CD4-positive, alpha-beta memory T cell (primary cell): Measurements from ENCODE around the gene SCP2. TPM values are rescaled to one million over a fixed set of nuclear protein-coding genes. Genes with fewer than 3 reads are reported as not detected.

Experiments
- CTCF ChIA-PET: fragments of 350-600 bp; sonication (Branson Sonifier 250); formaldehyde crosslinking; loops from one replicate; lab custom pipeline; 2021; ENCODE audit warnings: inconsistent platforms; ENCODE audit not compliant: partially characterized antibody; lab: Charles Lee
- POLR2A ChIA-PET: fragments of 350-600 bp; sonication (Branson Sonifier 250); formaldehyde crosslinking; loops from one replicate; lab custom pipeline; 2021; ENCODE audit not compliant: partially characterized antibody; lab: Charles Lee
- DNase-seq, 5 donors: peaks; one replicate each; pipeline versions ENCODE4 v3.0.0 to v3.0.0-alpha.2; 2020 to 2022; ENCODE audit warnings: mixed read lengths in 1 of 5
- H3K27ac ChIP-seq: one replicate; pipeline ENCODE4 v1.7.0; 2013; ENCODE audit warnings: low read depth, low read length
- H3K27me3 ChIP-seq: 2 replicates; pipeline ENCODE4 v1.7.0; 2013; ENCODE audit warnings: mild to moderate bottlenecking, low read length, moderate library complexity; ENCODE audit not compliant: insufficient read depth
- H3K36me3 ChIP-seq: 2 replicates; pipeline ENCODE4 v1.7.0; 2013; ENCODE audit warnings: mild to moderate bottlenecking, low read length, moderate library complexity; ENCODE audit not compliant: insufficient read depth
- H3K4me1 ChIP-seq: 2 replicates; pipeline ENCODE4 v1.7.0; 2013; ENCODE audit warnings: mild to moderate bottlenecking, low read length, moderate library complexity; ENCODE audit not compliant: insufficient read depth
- H3K4me3 ChIP-seq, 2 donors: one replicate each; pipeline ENCODE4 v1.7.0; 2013; ENCODE audit warnings: low read length in 2 of 2, mild to moderate bottlenecking in 1 of 2
- H3K9me3 ChIP-seq, 2 donors: one replicate each; pipeline ENCODE4 v1.7.0; 2013; ENCODE audit warnings: low read length in 2 of 2, control low read depth in 1 of 2; ENCODE audit not compliant: control insufficient read depth in 1 of 2
- H3K27ac Mint-ChIP-seq, 7 donors: one replicate each; pipeline ENCODE4 v1.8.0; 2020 to 2021; ENCODE audit warnings: mixed read lengths in 7 of 7, mild to moderate bottlenecking in 6 of 7, inconsistent platforms in 3 of 7, moderate library complexity in 3 of 7
- H3K27me3 Mint-ChIP-seq, 2 donors: one replicate each; pipeline ENCODE4 v1.8.0; 2020 to 2021; ENCODE audit warnings: mixed read lengths in 2 of 2
- H3K36me3 Mint-ChIP-seq, 2 donors: one replicate each; pipeline ENCODE4 v1.8.0; 2020 to 2021; ENCODE audit warnings: mixed read lengths in 2 of 2, inconsistent platforms in 1 of 2, mild to moderate bottlenecking in 1 of 2
- H3K4me1 Mint-ChIP-seq, 4 donors: one replicate each; pipeline ENCODE4 v1.8.0; 2020 to 2021; ENCODE audit warnings: mixed read lengths in 4 of 4, mild to moderate bottlenecking in 1 of 4
- H3K4me3 Mint-ChIP-seq, 8 donors: one replicate each; pipeline ENCODE4 v1.8.0; 2020 to 2021; ENCODE audit warnings: mixed read lengths in 8 of 8, mild to moderate bottlenecking in 7 of 8, moderate library complexity in 6 of 8, inconsistent platforms in 3 of 8
- H3K9me3 Mint-ChIP-seq, 8 donors: one replicate each; pipeline ENCODE4 v1.8.0; 2020 to 2021; ENCODE audit warnings: mixed read lengths in 8 of 8, mild to moderate bottlenecking in 5 of 8, inconsistent platforms in 3 of 8, moderate library complexity in 1 of 8
- intact Hi-C: fragments of 100-400 bp; cut with micrococcal nuclease; formaldehyde crosslinking; loops from one replicate; pipeline ENCODE4 v1.15.1; 2023
- polyA plus RNA-seq, 2 donors: library from polyadenylated mRNA; unstranded; fragments of 300-500 nt; fragmentation: Illumina TruSeq; gene quantifications; one replicate each; pipeline ENCODE4 v1.2.3, GENCODE V29; 2021
- total RNA-seq, 2 experiments: library from RNA; stranded (reverse); gene quantifications; one replicate each; pipeline ENCODE4 v1.2.3, GENCODE V29; 2021

Gene SCP2
- total and polyA plus RNA-seq, 4 experiments from 2014 or later = 49.7 to 260 (median 98.8) TPM

DNA sequence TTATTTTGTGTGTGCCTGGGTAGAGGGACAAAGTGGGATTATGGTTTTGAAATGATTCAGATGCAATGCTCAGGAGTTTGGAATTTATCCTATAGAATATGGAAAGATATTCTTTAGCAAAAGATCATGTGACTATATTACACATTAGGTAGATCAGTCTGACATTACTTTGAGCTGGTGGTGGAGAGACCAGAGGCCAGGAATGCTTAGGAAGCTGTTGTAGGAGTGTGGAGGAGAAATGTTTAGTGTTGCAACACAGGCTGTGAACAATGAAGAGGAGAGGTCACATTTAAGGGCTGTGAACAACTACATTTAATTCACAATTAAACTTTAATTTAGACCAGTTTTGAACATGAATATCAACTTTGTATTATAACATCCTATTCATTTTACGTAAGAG is 89.6 kb downstream of the SCP2 start:
- peak overlapping the region in 5 of 8 donors; percentile 37 to 98 (median 91) for H3K4me3 Mint-ChIP-seq
- peaks cover 29 to 40% (median 31%) of the 10 kb centered on the region in 4 donors for H3K4me1 Mint-ChIP-seq
- H3K27ac ChIP-seq = no peak overlapping the region
- H3K4me3 ChIP-seq = no peak overlapping the region
- H3K36me3 Mint-ChIP-seq = peaks cover 4 to 19% of the 10 kb centered on the region in 2 donors
- H3K27me3 Mint-ChIP-seq = no peaks in the 10 kb centered on the region
- peaks cover 0 to 2% (median 0%) of the 10 kb centered on the region in 8 donors for H3K9me3 Mint-ChIP-seq
- POLR2A ChIA-PET = no interaction called here
- H3K9me3 ChIP-seq = no peaks in the 10 kb centered on the region
- H3K36me3 ChIP-seq = no peaks in the 10 kb centered on the region
- no peaks in the 10 kb centered on the region for H3K27me3 ChIP-seq
- peaks cover 24% of the 10 kb centered on the region for H3K4me1 ChIP-seq
- intact Hi-C loops = loop anchor here (10.0 kb wide), 1 partner anchor 92 kb away; the partner anchor contains the start of genes ECHDC2 and SCP2
- H3K27ac Mint-ChIP-seq = peak overlapping the region in 1 of 7 donors; percentile 2
- CTCF ChIA-PET = no interaction called here
- no peak for DNase-seq

DNA sequence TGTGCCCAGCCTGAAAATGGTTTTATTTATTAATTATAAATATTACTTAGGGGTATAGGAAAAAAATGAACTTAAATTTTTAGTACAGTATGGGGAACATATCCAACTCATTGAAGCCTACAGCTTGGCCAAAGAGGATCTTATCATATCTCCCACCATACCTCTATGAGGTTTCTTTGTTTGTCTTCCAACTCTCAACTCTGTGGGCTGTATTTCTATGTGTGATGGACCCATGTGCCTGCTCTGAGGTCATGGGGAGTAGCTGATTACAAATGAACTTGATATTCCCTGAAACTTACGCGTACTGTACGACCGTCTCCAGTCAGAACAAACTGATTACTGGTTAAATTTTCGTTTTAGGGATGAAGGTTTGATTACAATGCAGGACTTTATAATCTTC is 93.5 kb downstream of the SCP2 start:
- Mint-ChIP-seq H3K27me3 (no peaks in the 10 kb centered on the region), H3K4me1 (peaks cover 25 to 35% (median 31%) of the 10 kb centered on the region in 4 donors), H3K36me3 (peaks cover 4 to 22% of the 10 kb centered on the region in 2 donors), H3K9me3 (no peaks in the 10 kb centered on the region), H3K4me3 (no peak overlapping the region), H3K27ac (no peak overlapping the region)
- Histone ChIP-seq H3K36me3 (no peaks in the 10 kb centered on the region), H3K27ac (no peak overlapping the region), H3K4me3 (no peak overlapping the region), H3K27me3 (no peaks in the 10 kb centered on the region), H3K4me1 (peaks cover 13% of the 10 kb centered on the region), H3K9me3 (no peaks in the 10 kb centered on the region)
- CTCF ChIA-PET = interaction anchor here (0.6 kb wide), 1 partner anchor 722 kb away, joined by 3 read pairs; no protein-coding TSS in a partner anchor
- intact Hi-C loops = no loop called here
- DNase-seq = no peak
- POLR2A ChIA-PET = no interaction called here

- POLR2A ChIA-PET = no interaction called here
- intact Hi-C loops = no loop called here
- H3K27me3 Mint-ChIP-seq = no peaks in the 10 kb centered on the region
- peaks cover 11 to 21% (median 20%) of the 10 kb centered on the region in 4 donors for H3K4me1 Mint-ChIP-seq
- H3K4me3 Mint-ChIP-seq = no peak overlapping the region
- no peaks in the 10 kb centered on the region for H3K27me3 ChIP-seq
- H3K36me3 Mint-ChIP-seq = peaks cover 4 to 18% of the 10 kb centered on the region in 2 donors
- no peaks in the 10 kb centered on the region for H3K9me3 Mint-ChIP-seq
- H3K27ac ChIP-seq = no peak overlapping the region
- no peak overlapping the region for H3K4me3 ChIP-seq
- H3K9me3 ChIP-seq = no peaks in the 10 kb centered on the region
- H3K4me1 ChIP-seq = no peaks in the 10 kb centered on the region
- no peak for DNase-seq
- no peaks in the 10 kb centered on the region for H3K36me3 ChIP-seq
- CTCF ChIA-PET = no interaction called here
- no peak overlapping the region for H3K27ac Mint-ChIP-seq
Measured at GRCh38 chr1:53022179-53022578, 95.1 kb downstream of the SCP2 start.

- H3K27ac Mint-ChIP-seq = no peak overlapping the region
- intact Hi-C loops = no loop called here
- no peak for DNase-seq
- no peak overlapping the region for H3K4me3 Mint-ChIP-seq
- peaks cover 10 to 21% of the 10 kb centered on the region in 2 donors for H3K36me3 Mint-ChIP-seq
- ChIA-PET CTCF (no interaction called here), POLR2A (no interaction called here)
- H3K4me3 ChIP-seq = no peak overlapping the region
- no peaks in the 10 kb centered on the region for H3K9me3 ChIP-seq
- H3K27me3 ChIP-seq = no peaks in the 10 kb centered on the region
- no peaks in the 10 kb centered on the region for H3K36me3 ChIP-seq
- no peak overlapping the region for H3K27ac ChIP-seq
- H3K9me3 Mint-ChIP-seq = no peaks in the 10 kb centered on the region
- no peaks in the 10 kb centered on the region for H3K4me1 ChIP-seq
- peaks cover 11 to 19% (median 18%) of the 10 kb centered on the region in 4 donors for H3K4me1 Mint-ChIP-seq
- H3K27me3 Mint-ChIP-seq = no peaks in the 10 kb centered on the region
Measured at GRCh38 chr1:53023546-53023945, 96.5 kb downstream of the SCP2 start.

GRCh38 chr1:53024117-53024516 is 97.0 kb downstream of the SCP2 start:
- intact Hi-C loops = no loop called here
- Histone ChIP-seq H3K9me3 (no peaks in the 10 kb centered on the region), H3K4me3 (no peak overlapping the region), H3K36me3 (no peaks in the 10 kb centered on the region), H3K27me3 (no peaks in the 10 kb centered on the region), H3K27ac (no peak overlapping the region), H3K4me1 (no peaks in the 10 kb centered on the region)
- no peak overlapping the region for H3K27ac Mint-ChIP-seq
- POLR2A ChIA-PET = no interaction called here
- CTCF ChIA-PET = no interaction called here
- DNase-seq = no peak
- no peaks in the 10 kb centered on the region for H3K9me3 Mint-ChIP-seq
- peaks cover 7 to 19% (median 17%) of the 10 kb centered on the region in 4 donors for H3K4me1 Mint-ChIP-seq
- H3K27me3 Mint-ChIP-seq = no peaks in the 10 kb centered on the region
- peaks cover 11 to 21% of the 10 kb centered on the region in 2 donors for H3K36me3 Mint-ChIP-seq
- H3K4me3 Mint-ChIP-seq = no peak overlapping the region

DNA sequence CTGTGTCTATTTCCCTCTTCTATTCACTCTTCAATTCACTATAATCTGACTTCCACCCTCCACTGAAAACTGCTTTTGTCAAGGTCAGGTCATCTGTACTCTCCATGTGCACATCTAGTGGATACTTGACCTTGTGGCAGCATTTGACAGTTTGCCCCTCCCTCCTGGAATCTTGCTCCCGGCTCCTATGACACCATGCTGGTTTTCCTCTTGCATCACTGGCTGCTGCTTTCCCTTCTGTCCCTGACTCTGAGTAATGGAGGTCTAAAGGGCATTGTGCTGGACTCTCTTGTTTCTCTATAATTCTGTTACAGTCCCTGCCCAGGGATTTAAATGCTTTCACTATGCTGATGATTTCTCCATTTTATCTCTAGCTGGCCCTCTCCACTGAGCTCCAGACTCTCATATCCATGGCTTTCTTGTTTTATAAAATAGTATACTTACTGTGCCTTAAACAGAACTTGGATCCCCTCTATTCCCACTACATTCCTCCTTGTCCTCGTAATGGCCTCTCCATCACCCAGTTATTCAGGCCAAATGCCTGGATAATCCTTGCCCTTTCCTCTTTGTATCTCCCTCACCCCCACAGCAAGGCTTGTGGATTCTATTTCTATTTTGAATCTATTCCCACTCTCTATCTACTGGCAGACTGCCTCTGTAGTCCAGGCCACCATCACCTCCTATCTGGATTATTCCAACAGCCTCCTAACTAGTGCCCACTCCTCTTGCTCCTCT is 98.1 kb downstream of the SCP2 start:
- no peaks in the 10 kb centered on the region for H3K9me3 Mint-ChIP-seq
- intact Hi-C loops = no loop called here
- H3K4me3 Mint-ChIP-seq = no peak overlapping the region
- H3K27ac Mint-ChIP-seq = no peak overlapping the region
- CTCF ChIA-PET = no interaction called here
- H3K27me3 Mint-ChIP-seq = no peaks in the 10 kb centered on the region
- no peaks in the 10 kb centered on the region for H3K9me3 ChIP-seq
- no peak overlapping the region for H3K27ac ChIP-seq
- POLR2A ChIA-PET = no interaction called here
- H3K36me3 Mint-ChIP-seq = peaks cover 12 to 22% of the 10 kb centered on the region in 2 donors
- no peak overlapping the region for H3K4me3 ChIP-seq
- H3K36me3 ChIP-seq = peaks cover 3% of the 10 kb centered on the region
- H3K27me3 ChIP-seq = no peaks in the 10 kb centered on the region
- no peaks in the 10 kb centered on the region for H3K4me1 ChIP-seq
- DNase-seq = no peak
- H3K4me1 Mint-ChIP-seq = peaks cover 7 to 14% (median 13%) of the 10 kb centered on the region in 4 donors

GRCh38 chr1:53025769-53026112 is 98.7 kb downstream of the SCP2 start:
- Mint-ChIP-seq H3K27me3 (no peaks in the 10 kb centered on the region), H3K4me1 (peaks cover 7 to 13% (median 12%) of the 10 kb centered on the region in 4 donors), H3K9me3 (no peaks in the 10 kb centered on the region), H3K27ac (no peak overlapping the region), H3K36me3 (peaks cover 12 to 22% of the 10 kb centered on the region in 2 donors), H3K4me3 (no peak overlapping the region)
- Histone ChIP-seq H3K27me3 (no peaks in the 10 kb centered on the region), H3K4me1 (no peaks in the 10 kb centered on the region), H3K4me3 (no peak overlapping the region), H3K9me3 (no peaks in the 10 kb centered on the region), H3K27ac (no peak overlapping the region), H3K36me3 (peaks cover 3% of the 10 kb centered on the region)
- no peak for DNase-seq
- CTCF ChIA-PET = no interaction called here
- intact Hi-C loops = no loop called here
- POLR2A ChIA-PET = no interaction called here
